Stimulated activated CD4-positive, alpha-beta T cell treated with anti-CD3 and anti-CD28 coated beads, TNF-alpha, amount 100 ng/mL, for 1 hour (primary cell): ENCODE measurements around the gene PYCR2.

Source experiments
- DNase-seq, 3 donors: peaks; one replicate each; pipeline ENCODE4 v3.0.0-alpha.2; 2020; ENCODE audit warnings: low read depth in 3 of 3, low spot score in 1 of 3

Gene PYCR2

DNA sequence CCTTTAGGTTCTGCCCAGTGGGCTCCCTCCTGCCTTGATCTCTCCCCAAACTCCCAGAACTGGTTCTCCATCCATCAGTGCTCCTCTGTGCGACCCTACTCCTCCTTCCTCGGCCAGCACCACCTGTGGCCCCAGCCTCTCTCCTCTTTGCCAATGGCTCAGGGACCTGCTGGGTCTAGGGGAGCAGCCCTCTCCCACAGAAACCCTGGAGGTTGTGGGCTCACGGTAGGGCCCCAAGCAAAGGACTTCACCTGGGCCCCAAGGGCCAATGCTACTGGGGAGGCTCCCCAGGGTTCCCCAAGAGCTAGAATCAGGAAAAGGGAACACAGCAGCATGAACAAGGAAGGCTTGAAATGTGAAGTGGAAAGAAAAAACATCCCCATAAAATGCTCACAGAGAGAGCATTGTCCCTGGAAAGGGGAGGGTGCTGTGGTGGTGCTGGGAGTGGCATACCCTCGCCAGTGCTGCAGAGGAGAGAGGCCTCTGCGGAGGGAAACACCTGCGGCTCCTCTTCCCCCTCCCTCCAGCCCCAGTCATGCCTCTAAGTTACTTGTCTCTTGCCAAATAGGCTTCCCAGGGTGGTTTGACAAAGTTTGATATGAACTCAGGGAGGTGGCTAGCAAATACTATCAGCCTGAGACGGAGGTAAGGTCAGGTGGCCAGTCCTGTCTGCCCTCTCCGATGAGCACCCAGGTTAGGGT lies 44.4 kb downstream of the PYCR2 start:
- DNase-seq: peak in 1 of 3 donors; percentile 20

DNA sequence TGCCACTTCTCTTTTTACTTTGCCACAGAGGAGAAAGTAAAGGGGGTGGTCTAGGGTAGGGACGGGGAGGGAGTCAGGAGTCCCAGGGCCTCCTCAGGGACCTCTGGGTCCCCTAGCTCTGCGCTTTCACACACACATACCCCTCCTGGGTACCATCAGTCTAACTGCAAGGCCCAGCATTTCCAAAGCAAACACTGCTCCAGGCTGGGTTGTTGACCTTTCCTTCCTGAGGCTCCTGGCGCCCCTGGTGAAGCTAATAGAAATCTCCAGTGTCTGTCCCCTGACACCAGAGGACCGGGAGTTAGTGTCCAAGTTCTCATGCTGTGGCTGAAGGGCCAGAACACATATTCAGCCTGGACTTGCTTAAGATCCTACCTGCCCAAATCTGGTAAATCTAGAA lies 45.8 kb downstream of the PYCR2 start:
- no peak for DNase-seq

DNA sequence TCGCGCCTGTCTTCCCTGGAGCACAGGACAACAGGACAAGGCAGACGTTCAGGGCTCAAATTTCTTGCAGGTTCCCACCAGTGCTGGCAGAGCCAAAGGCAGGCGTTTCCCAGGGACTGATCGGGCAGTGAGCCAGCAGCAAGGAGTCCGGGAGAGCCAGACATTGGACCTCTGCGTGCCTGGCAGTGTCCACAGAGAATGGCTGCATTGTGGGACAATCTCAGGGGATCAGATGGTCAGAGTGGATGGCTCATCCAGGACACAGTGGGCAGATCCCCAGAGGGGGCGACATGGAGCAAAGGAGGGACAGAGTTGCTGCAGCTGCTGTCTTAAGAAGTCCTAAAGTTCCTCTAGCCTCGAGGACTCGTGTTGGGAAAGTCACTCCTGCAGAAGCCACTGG lies 46.5 kb downstream of the PYCR2 start:
- no peak for DNase-seq

GRCh38 chr1:225876900-225877510 lies 47.0 kb downstream of the PYCR2 start:
- no peak for DNase-seq

- DNase-seq: no peak
Measured at GRCh38 chr1:225875044-225875815, 48.8 kb downstream of the PYCR2 start.

DNA sequence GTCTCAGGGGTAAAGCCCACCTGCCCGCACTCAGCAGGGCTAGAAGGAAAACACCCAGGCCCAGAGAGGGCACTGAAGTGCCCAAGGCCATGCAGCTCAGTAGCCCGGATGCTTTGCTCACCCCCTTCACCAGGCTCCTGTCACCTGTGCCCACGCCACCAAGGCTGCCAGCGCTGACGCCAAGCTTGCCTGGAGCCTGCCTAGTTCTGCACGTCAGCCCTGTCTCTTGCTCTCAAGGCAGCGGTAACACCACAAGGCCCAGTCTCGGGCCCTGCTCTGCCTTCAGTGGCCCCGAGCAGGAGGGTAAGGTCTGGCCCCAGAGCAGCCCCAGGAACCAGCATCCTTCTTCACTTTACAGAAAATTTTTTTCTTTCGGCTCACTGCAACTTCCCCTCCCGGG lies 49.6 kb downstream of the PYCR2 start:
- DNase-seq: no peak

DNA sequence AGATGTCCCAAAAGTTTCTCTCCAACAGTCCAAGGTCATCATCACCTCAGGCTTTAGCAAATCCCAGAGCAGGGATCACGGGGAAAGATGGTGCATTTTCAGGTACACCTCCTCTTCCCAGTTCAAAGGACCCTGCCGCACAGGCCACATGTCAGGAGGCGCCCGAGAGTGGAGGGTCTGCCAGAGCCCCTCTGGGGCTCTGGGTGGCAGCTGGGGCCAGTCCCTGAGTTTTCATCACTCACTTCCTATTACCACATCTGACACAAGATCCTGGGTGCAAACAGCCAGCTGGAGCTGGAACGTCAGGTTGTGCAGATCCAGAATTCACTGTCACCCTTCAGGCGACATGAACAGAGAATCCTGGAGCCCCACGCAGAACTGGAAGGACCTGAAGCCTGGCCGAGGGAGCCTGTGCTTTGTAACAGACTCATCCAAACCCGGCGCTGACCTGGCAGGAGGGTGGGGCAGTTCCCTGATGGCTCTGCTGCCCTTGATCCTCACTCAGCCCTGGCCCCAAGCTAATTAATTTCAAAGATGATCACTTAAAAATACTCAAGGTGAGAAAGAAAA lies 50.7 kb downstream of the PYCR2 start:
- no peak for DNase-seq

GRCh38 chr1:225872075-225872430 lies 52.0 kb downstream of the PYCR2 start:
- no peak for DNase-seq

- DNase-seq: no peak
Measured at GRCh38 chr1:225871359-225872074, 52.5 kb downstream of the PYCR2 start.

DNA sequence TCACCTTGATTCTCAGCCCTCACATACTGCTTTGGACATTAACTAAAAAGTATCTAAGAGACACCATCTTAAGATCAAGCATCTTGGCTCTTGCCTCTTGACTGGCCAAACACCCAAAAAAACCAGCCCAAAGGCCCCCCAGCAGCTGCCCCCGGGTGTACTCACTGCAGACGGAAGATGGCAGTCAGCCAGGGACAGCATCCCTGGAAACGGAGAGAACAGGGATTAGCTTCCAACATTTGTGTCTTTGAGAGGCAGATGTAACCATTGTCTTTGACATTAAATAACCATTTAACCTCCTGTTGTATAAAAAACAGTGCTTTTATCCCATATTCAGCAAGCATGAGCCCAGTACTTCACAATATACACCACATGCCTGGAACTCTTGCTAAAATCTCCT lies 53.1 kb downstream of the PYCR2 start:
- DNase-seq: no peak
